IMR-90 (cell line): ENCODE results near the gene CLPTM1L. TPM values are rescaled to one million over a fixed set of nuclear protein-coding genes. Genes with fewer than 3 reads are reported as not detected.

Experiments used
- ATAC-seq: fragments of 200-7000 bp; cut with Tn5 transposase; 2 replicates; pipeline ENCODE4 v1.9.1; 2020; ENCODE audit warnings: low read depth, mild to moderate bottlenecking, moderate library complexity
- BruUV-seq: library from RNA; stranded (reverse); fragments of 400-500 nt; replicated peaks from 2 replicates; lab custom pipeline; 2021; lab: Mats Ljungman, UMichigan
- CTCF ChIA-PET: fragments of 300-600 bp; formaldehyde crosslinking; extraction: SDS; loops from one replicate; lab custom pipeline; 2021; ENCODE audit warnings: antibody characterized with exemption; lab: Yijun Ruan, JAX
- POLR2A ChIA-PET: fragments of 300-600 bp; sonication (Branson Sonifier 250); formaldehyde crosslinking; loops from one replicate; lab custom pipeline; 2022; ENCODE audit warnings: antibody characterized with exemption; ENCODE audit not compliant: unreplicated experiment; lab: Charles Lee
- DNase-seq: peaks from one replicate; pipeline ENCODE4 v3.0.0; 2013
- H2AFZ ChIP-seq: replicated peaks from 2 replicates; pipeline ENCODE3; 2013; ENCODE audit warnings: low read length, mild to moderate bottlenecking; ENCODE audit not compliant: poor library complexity
- H2AK5ac ChIP-seq: 2 replicates; pipeline ENCODE4 v1.6.1; 2013; ENCODE audit warnings: low read depth, low read length, inconsistent platforms
- H2AK9ac ChIP-seq: replicated peaks from 2 replicates; pipeline ENCODE3; 2013; ENCODE audit warnings: mild to moderate bottlenecking, low read depth, low read length, moderate library complexity; ENCODE audit not compliant: poor library complexity
- H2BK120ac ChIP-seq: 2 replicates; pipeline ENCODE4 v1.6.1; 2013; ENCODE audit warnings: low read depth, low read length, inconsistent platforms
- H2BK15ac ChIP-seq: 3 replicates; pipeline ENCODE4 v1.6.1; 2013; ENCODE audit warnings: low read depth, low read length, inconsistent platforms
- H2BK20ac ChIP-seq: 2 replicates; pipeline ENCODE4 v1.6.1; 2013; ENCODE audit warnings: low read depth, mild to moderate bottlenecking, inconsistent platforms, low read length, moderate library complexity
- H2BK5ac ChIP-seq: 2 replicates; pipeline ENCODE4 v1.6.1; 2013; ENCODE audit warnings: mild to moderate bottlenecking, low read depth, low read length, inconsistent platforms; ENCODE audit not compliant: poor library complexity, severe bottlenecking
- H3K14ac ChIP-seq: replicated peaks from 2 replicates; pipeline ENCODE4 v1.6.1; 2013; ENCODE audit warnings: low read depth, low read length, inconsistent platforms
- H3K18ac ChIP-seq: 2 replicates; pipeline ENCODE4 v1.6.1; 2013; ENCODE audit warnings: low read depth, low read length, control low read depth
- H3K23ac ChIP-seq: 2 replicates; pipeline ENCODE4 v1.6.1; 2013; ENCODE audit warnings: low read depth, low read length, inconsistent platforms
- H3K27ac ChIP-seq: 2 replicates; pipeline ENCODE4 v1.5.1; 2013; ENCODE audit warnings: mild to moderate bottlenecking, control low read depth, low read length; ENCODE audit not compliant: insufficient read depth
- H3K27me3 ChIP-seq: 2 replicates; pipeline ENCODE4 v1.6.1; 2013; ENCODE audit warnings: low read length; ENCODE audit not compliant: control insufficient read depth, insufficient read depth
- H3K36me3 ChIP-seq: 2 replicates; pipeline ENCODE4 v1.6.1; 2013; ENCODE audit warnings: low read length, mixed read lengths; ENCODE audit not compliant: control insufficient read depth, insufficient read depth
- H3K4ac ChIP-seq: 2 replicates; pipeline ENCODE4 v1.6.1; 2013; ENCODE audit warnings: low read depth, low read length, inconsistent platforms
- H3K4me1 ChIP-seq: 2 replicates; pipeline ENCODE4 v1.6.1; 2013; ENCODE audit warnings: low read length, mixed read lengths; ENCODE audit not compliant: control insufficient read depth, insufficient read depth
- H3K4me2 ChIP-seq: 2 replicates; pipeline ENCODE4 v1.6.1; 2013; ENCODE audit warnings: low read depth, mild to moderate bottlenecking, control low read depth, low read length, moderate library complexity
- H3K4me3 ChIP-seq: 2 replicates; pipeline ENCODE4 v1.5.1; 2013; ENCODE audit warnings: low read depth, mild to moderate bottlenecking, control low read depth, low read length, moderate library complexity; ENCODE audit not compliant: insufficient read depth
- H3K56ac ChIP-seq: 2 replicates; pipeline ENCODE4 v1.6.1; 2013; ENCODE audit warnings: low read length, inconsistent platforms; ENCODE audit not compliant: insufficient read depth; ENCODE audit errors: extremely low read depth
- H3K79me1 ChIP-seq, 2 experiments: 2 replicates each; pipeline ENCODE4 v1.6.1; 2013; ENCODE audit warnings: low read length in 2 of 2, inconsistent platforms in 1 of 2, low read depth in 1 of 2
- H3K9ac ChIP-seq: 2 replicates; pipeline ENCODE4 v1.6.1; 2013; ENCODE audit warnings: low read depth, low read length, control low read depth
- H3K9me1 ChIP-seq: 2 replicates; pipeline ENCODE4 v1.6.1; 2013; ENCODE audit warnings: low read length, inconsistent platforms; ENCODE audit not compliant: insufficient read depth
- H3K9me3 ChIP-seq: 2 replicates; pipeline ENCODE4 v1.6.1; 2013; ENCODE audit warnings: low read length; ENCODE audit not compliant: control insufficient read depth, insufficient read depth
- H4K20me1 ChIP-seq: 2 replicates; pipeline ENCODE4 v1.6.1; 2013; ENCODE audit warnings: low read length, inconsistent platforms; ENCODE audit not compliant: insufficient read depth
- H4K5ac ChIP-seq: 2 replicates; pipeline ENCODE4 v1.6.1; 2013; ENCODE audit warnings: mild to moderate bottlenecking, low read depth, low read length, control low read depth
- H4K8ac ChIP-seq, 2 experiments: 2 replicates each; pipeline ENCODE4 v1.6.1; 2013; ENCODE audit warnings: low read depth in 2 of 2, low read length in 2 of 2, control low read depth in 1 of 2, inconsistent platforms in 1 of 2
- H4K91ac ChIP-seq: 2 replicates; pipeline ENCODE4 v1.6.1; 2013; ENCODE audit warnings: low read depth, low read length, inconsistent platforms; ENCODE audit not compliant: insufficient read depth
- BHLHE40 ChIP-seq: fragments of 150-350 bp; IDR thresholded peaks from 2 replicates; pipeline ENCODE4 v1.6.1; 2016; ENCODE audit warnings: mild to moderate bottlenecking, low read depth, low read length
- CEBPB ChIP-seq: IDR thresholded peaks from 2 replicates; pipeline ENCODE4 v1.6.1; 2012; ENCODE audit warnings: low read depth, low read length, improper control_type of control experiment
- CHD1 ChIP-seq: IDR thresholded peaks from 2 replicates; pipeline ENCODE4 v1.6.1; 2012; ENCODE audit warnings: low read depth, low read length, improper control_type of control experiment
- ELK1 ChIP-seq: fragments of 150-350 bp; IDR thresholded peaks from 2 replicates; pipeline ENCODE4 v1.6.1; 2016; ENCODE audit warnings: low read depth, mild to moderate bottlenecking, low read length, moderate library complexity, borderline replicate concordance
- FOS ChIP-seq: fragments of 150-350 bp; IDR thresholded peaks from 2 replicates; pipeline ENCODE4 v1.6.1; 2016; ENCODE audit warnings: low read depth, low read length
- MAFK ChIP-seq: IDR thresholded peaks from 2 replicates; pipeline ENCODE4 v1.6.1; 2012; ENCODE audit warnings: low read depth, low read length, improper control_type of control experiment
- MAZ ChIP-seq: IDR thresholded peaks from 2 replicates; pipeline ENCODE4 v1.6.1; 2012; ENCODE audit warnings: low read depth, mild to moderate bottlenecking, low read length, improper control_type of control experiment, moderate library complexity, borderline replicate concordance
- MXI1 ChIP-seq: IDR thresholded peaks from 2 replicates; pipeline ENCODE4 v1.6.1; 2012; ENCODE audit warnings: low read depth, mild to moderate bottlenecking, low read length, moderate library complexity, borderline replicate concordance
- NFE2L2 ChIP-seq: fragments of 150-350 bp; IDR thresholded peaks from 2 replicates; pipeline ENCODE4 v1.6.1; 2016; ENCODE audit warnings: low read depth, mild to moderate bottlenecking, low read length
- POLR2A ChIP-seq: IDR thresholded peaks from 2 replicates; pipeline ENCODE4 v1.6.1; 2012; ENCODE audit warnings: mild to moderate bottlenecking, low read depth, low read length
- RAD21 ChIP-seq: IDR thresholded peaks from 2 replicates; pipeline ENCODE4 v1.6.1; 2012; ENCODE audit warnings: low read length, improper control_type of control experiment
- RCOR1 ChIP-seq: IDR thresholded peaks from 2 replicates; pipeline ENCODE4 v1.6.1; 2012; ENCODE audit warnings: mild to moderate bottlenecking, low read length, improper control_type of control experiment; ENCODE audit not compliant: insufficient replicate concordance
- RFX5 ChIP-seq: IDR thresholded peaks from 2 replicates; pipeline ENCODE4 v1.8.0; 2012; ENCODE audit warnings: low read depth, mild to moderate bottlenecking, low read length, moderate library complexity
- SMC3 ChIP-seq: fragments of 150-350 bp; IDR thresholded peaks from 2 replicates; pipeline ENCODE4 v1.6.1; 2016; ENCODE audit warnings: low read depth, mild to moderate bottlenecking, antibody characterized with exemption, low read length, moderate library complexity
- USF2 ChIP-seq: fragments of 150-350 bp; IDR thresholded peaks from 2 replicates; pipeline ENCODE4 v1.6.1; 2017; ENCODE audit warnings: mild to moderate bottlenecking, antibody characterized with exemption, low read length, low read depth
- WGBS, 2 experiments: methylation state at CpG; one replicate each; pipeline versions ENCODE4 v1.1.5 to v1.1.7; 2013; ENCODE audit warnings: missing lambda C conversion rate in 2 of 2; ENCODE audit not compliant: insufficient read length in 1 of 2; ENCODE audit errors: extremely low coverage in 2 of 2; 5-methylcytosine and 5-hydroxymethylcytosine counted together
- dilution Hi-C: fragments of 300-500 bp; cut with HindIII; formaldehyde crosslinking; loops from one replicate; pipeline ENCODE4 v1.14.3; 2018; ENCODE audit warnings: low sequenced_read_pairs; ENCODE audit not compliant: unreplicated experiment
- in situ Hi-C: fragments of 300-500 bp; cut with MboI; formaldehyde crosslinking; loops from 3 replicates; pipeline ENCODE4 v1.14.3; 2019; ENCODE audit warnings: low sequenced_read_pairs, inconsistent platforms, mixed read lengths
- intact Hi-C: fragments of 100-400 bp; cut with micrococcal nuclease; formaldehyde crosslinking; loops from 2 replicates; pipeline ENCODE4 v1.10.0; 2022
- polyA plus RNA-seq, 3 experiments: library from polyadenylated mRNA; depleted of rRNA; stranded (reverse); fragments of >200 nt; gene quantifications; 2 replicates each; pipeline ENCODE4 v1.2.3, GENCODE V29; 2012; ENCODE audit warnings: low replicate concordance in 1 of 3
- total RNA-seq: library from RNA; depleted of rRNA; stranded (reverse); fragments of >200 nt; gene quantifications from 2 replicates; pipeline ENCODE4 v1.2.3, GENCODE V29; 2012

The CLPTM1L gene
- total and polyA plus RNA-seq, 2 of the 4 experiments (the other 2 are of a cell fraction) = 114 to 137 TPM

- H2BK5ac ChIP-seq = no peak overlapping the region
- in situ Hi-C loops = no loop called here
- no peak overlapping the region for H3K4ac ChIP-seq
- H3K4me2 ChIP-seq = no peak overlapping the region
- no peak overlapping the region for H3K27ac ChIP-seq
- no peak overlapping the region for H4K8ac ChIP-seq
- 71% methylated on average over 21 of the region's 32 CpGs; no CpG with 5 or more reads in 1 of the 2 experiments for WGBS, 2 experiments
- BruUV-seq = no TSS peak
- dilution Hi-C loops = no loop called here
- H3K4me1 ChIP-seq = no peaks in the 10 kb centered on the region
- peak overlapping the region; percentile 16 for H2AK9ac ChIP-seq
- no peaks in the 10 kb centered on the region for H4K20me1 ChIP-seq
- no peaks in the 10 kb centered on the region for H3K36me3 ChIP-seq
- ATAC-seq (no peak), DNase-seq (no peak)
- no peak overlapping the region for H3K9ac ChIP-seq
- H2AK5ac ChIP-seq = no peak overlapping the region
- H2BK15ac ChIP-seq = no peak overlapping the region
- H2AFZ ChIP-seq = no peak overlapping the region
- no peak overlapping the region for H3K56ac ChIP-seq
- ChIA-PET POLR2A (no interaction called here), CTCF (no interaction called here)
- H3K18ac ChIP-seq = no peak overlapping the region
- no peaks in the 10 kb centered on the region for H3K9me1 ChIP-seq
- H4K91ac ChIP-seq = no peak overlapping the region
- no peak overlapping the region for H3K14ac ChIP-seq
- no peak overlapping the region for H2BK20ac ChIP-seq
- no peaks in the 10 kb centered on the region for H3K79me1 ChIP-seq
- intact Hi-C loops = no loop called here
- H2BK120ac ChIP-seq = no peak overlapping the region
- no peaks in the 10 kb centered on the region for H3K27me3 ChIP-seq
- no peak overlapping the region for H4K5ac ChIP-seq
- H3K9me3 ChIP-seq = peaks cover 22% of the 10 kb centered on the region
- H3K23ac ChIP-seq = no peak overlapping the region
- H3K4me3 ChIP-seq = no peak overlapping the region
- TF ChIP-seq RAD21 = no peak
- TF ChIP-seq ELK1 = no peak
- TF ChIP-seq RFX5 = no peak
- TF ChIP-seq FOS = no peak
- TF ChIP-seq MAFK = no peak
- TF ChIP-seq MXI1 = no peak
- TF ChIP-seq POLR2A = no peak
- TF ChIP-seq USF2 = no peak
- no peak for TF ChIP-seq CEBPB
- no peak for TF ChIP-seq RCOR1
- TF ChIP-seq CHD1 = no peak
- no peak for TF ChIP-seq BHLHE40
- TF ChIP-seq SMC3 = no peak
- TF ChIP-seq MAZ = no peak
- no peak for TF ChIP-seq NFE2L2
Measured at GRCh38 chr5:1280177-1281037, 64.5 kb downstream of the CLPTM1L start.
